Suprapubic skin (tissue), 4 donors: ENCODE data around the gene RPRD1B.

Experiments
- EP300 ChIP-seq: sonication (generic); formaldehyde crosslinking; IDR thresholded peaks from one replicate; pipeline ENCODE4 v1.6.1; 2017; ENCODE audit warnings: antibody characterized with exemption
- POLR2AphosphoS5 ChIP-seq, 3 donors: sonication (generic); formaldehyde crosslinking; IDR thresholded peaks; one replicate each; pipeline ENCODE4 v1.6.1; 2017; ENCODE audit warnings: antibody characterized with exemption in 3 of 3

DNA sequence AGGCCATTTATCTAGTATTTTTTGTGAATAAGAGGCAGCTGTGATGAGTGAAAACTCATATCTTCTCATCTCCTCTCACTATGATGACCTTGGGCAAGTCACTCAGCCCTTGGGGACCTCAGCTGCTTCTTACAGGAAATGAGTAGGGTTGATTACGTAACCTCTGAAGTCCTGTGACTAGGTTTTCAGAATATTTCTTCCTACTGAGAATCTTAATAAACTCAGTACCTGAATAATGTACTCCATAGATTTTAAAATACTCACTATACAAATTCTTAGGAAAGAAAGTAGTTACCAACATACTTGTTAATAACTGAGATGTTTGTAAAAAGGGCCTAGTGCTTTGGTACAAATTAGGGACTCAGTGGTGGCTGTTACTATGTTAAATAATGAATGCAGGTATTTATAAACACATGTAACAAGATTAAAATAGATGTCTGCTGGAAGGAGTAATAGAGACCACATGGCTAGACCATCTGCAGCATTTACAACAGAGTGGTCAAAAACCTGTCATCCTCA is 60.9 kb downstream of the RPRD1B start:
- TF ChIP-seq POLR2AphosphoS5 (IDR thresholded peaks at IDR 0.05) (no peak), EP300 (no peak)
